ENCODE results near the gene ADCK1.
"Not testable (repeated sequence)": the region's sequence is repeated elsewhere in the genome, so short reads cannot be mapped to it uniquely, and the experiment has no call there.

The ADCK1 gene

GRCh38 chr14:77903221-77903620, 103.3 kb downstream of the ADCK1 start:
- DNase-seq (ENCODE audit: low spot score), result no peak

GRCh38 chr14:77903937-77904617, 104.2 kb downstream of the ADCK1 start:
- no peak for DNase-seq (ENCODE audit: low spot score)

GRCh38 chr14:77906446-77906845, 106.5 kb downstream of the ADCK1 start:
- DNase-seq (ENCODE audit: low spot score), result no peak

- DNase-seq (ENCODE audit: low spot score), result no peak
These were observed 108.9 kb downstream of the ADCK1 start for GRCh38 chr14:77908847-77909246.

- no peak for DNase-seq (ENCODE audit: low spot score)
These were observed 110.0 kb downstream of the ADCK1 start for GRCh38 chr14:77909911-77910310.

GRCh38 chr14:77910506-77910905, 110.6 kb downstream of the ADCK1 start:
- no peak for DNase-seq (ENCODE audit: low spot score)

- no peak for DNase-seq (ENCODE audit: low spot score)
These were observed 111.4 kb downstream of the ADCK1 start for GRCh38 chr14:77911356-77911755.

GRCh38 chr14:77912754-77913556, 113.0 kb downstream of the ADCK1 start:
- DNase-seq (ENCODE audit: low spot score), result no peak

GRCh38 chr14:77914073-77914721, 114.3 kb downstream of the ADCK1 start:
- DNase-seq (ENCODE audit: low spot score), result no peak

- not testable (repeated sequence) for DNase-seq (ENCODE audit: low spot score)
These were observed 115.5 kb downstream of the ADCK1 start for GRCh38 chr14:77915390-77915789.

GRCh38 chr14:77917491-77918201, 117.7 kb downstream of the ADCK1 start:
- no peak for DNase-seq (ENCODE audit: low spot score)

- no peak for DNase-seq (ENCODE audit: low spot score)
These were observed 118.5 kb downstream of the ADCK1 start for GRCh38 chr14:77918448-77918847.

GRCh38 chr14:77920312-77920711, 120.4 kb downstream of the ADCK1 start:
- no peak for DNase-seq (ENCODE audit: low spot score)

- DNase-seq (ENCODE audit: low spot score), result no peak
These were observed 121.9 kb downstream of the ADCK1 start for GRCh38 chr14:77921818-77922217.

GRCh38 chr14:77923131-77923936, 123.4 kb downstream of the ADCK1 start:
- DNase-seq (ENCODE audit: low spot score), result no peak

GRCh38 chr14:77924141-77924948, 124.4 kb downstream of the ADCK1 start:
- no peak for DNase-seq (ENCODE audit: low spot score)

GRCh38 chr14:77926942-77927341, 127.0 kb downstream of the ADCK1 start:
- DNase-seq (ENCODE audit: low spot score), result no peak

- DNase-seq (ENCODE audit: low spot score), result no peak
These were observed 131.5 kb downstream of the ADCK1 start for GRCh38 chr14:77931441-77931840.

- no peak for DNase-seq (ENCODE audit: low spot score)
These were observed 136.3 kb downstream of the ADCK1 start for GRCh38 chr14:77936138-77936639.

- no peak for DNase-seq (ENCODE audit: low spot score)
These were observed 147.5 kb downstream of the ADCK1 start for GRCh38 chr14:77947372-77947771.
